NCI-H146 treated with DMSO at 0.1 percent for 48 hours (cell line): ENCODE data around the gene AFF3.

ENCODE experiments used
- DNase-seq: peaks from one replicate; lab custom pipeline; 2025; ENCODE audit not compliant: unreplicated experiment; lab: John Stamatoyannopoulos, UW

The AFF3 gene

DNA sequence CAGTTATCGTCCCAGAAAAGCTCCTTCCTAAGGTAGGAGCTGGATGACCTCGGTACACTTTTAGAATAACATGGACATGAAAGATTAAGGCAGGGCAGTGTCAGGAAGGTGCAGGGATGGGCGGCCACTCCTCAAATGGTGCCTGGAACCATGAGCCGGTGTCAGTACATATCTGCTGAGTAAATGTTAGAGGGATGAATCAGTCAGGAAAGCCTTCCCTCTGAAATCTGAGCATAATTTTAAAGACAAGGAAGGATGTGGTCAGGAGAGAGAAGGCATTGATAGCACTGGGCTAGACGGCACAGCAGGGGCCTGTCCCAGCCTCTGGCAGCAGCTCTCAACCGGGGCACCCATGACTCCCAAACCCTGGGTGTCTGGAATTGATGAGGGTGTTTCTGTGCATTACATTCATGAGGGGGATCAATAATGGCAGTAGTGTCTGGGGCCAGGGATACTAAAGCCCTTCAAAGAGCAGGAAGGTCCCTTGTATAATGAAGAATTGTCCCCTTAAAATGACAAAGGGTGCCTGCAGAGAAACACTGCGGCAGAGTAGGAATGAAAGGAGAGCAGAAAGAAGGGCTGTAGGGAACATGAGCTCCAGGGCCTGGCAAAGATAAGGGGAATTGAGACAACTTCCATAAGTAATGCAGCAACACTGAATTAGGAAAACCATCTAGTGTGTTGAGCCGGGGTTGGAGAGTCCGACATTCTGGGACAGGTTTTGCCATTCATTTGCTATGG is 490.3 kb downstream of the AFF3 start:
- DNase-seq = no peak

- no peak for DNase-seq
Measured at GRCh38 chr2:99648906-99649789, 493.2 kb downstream of the AFF3 start.

- DNase-seq = no peak
Measured at GRCh38 chr2:99648178-99648844, 494.1 kb downstream of the AFF3 start.

GRCh38 chr2:99645960-99646359 is 496.4 kb downstream of the AFF3 start:
- DNase-seq = no peak

DNA sequence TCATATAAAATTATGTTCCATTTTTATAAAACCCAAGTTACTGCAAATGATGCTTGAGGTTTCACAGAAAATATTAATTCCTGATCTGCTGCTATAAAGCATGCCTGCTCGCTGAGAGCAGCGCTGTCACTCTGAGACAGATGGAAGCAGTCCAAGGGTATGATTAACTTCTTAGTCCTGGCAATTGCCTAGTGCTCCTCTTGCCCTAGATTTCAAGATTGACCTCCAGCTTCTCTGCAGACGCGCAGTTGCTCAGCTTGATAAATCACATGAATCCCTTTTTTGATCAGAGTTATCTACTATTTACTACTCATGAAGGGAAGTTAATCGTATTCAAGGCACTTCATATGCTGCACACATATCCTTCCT is 498.0 kb downstream of the AFF3 start:
- no peak for DNase-seq

DNA sequence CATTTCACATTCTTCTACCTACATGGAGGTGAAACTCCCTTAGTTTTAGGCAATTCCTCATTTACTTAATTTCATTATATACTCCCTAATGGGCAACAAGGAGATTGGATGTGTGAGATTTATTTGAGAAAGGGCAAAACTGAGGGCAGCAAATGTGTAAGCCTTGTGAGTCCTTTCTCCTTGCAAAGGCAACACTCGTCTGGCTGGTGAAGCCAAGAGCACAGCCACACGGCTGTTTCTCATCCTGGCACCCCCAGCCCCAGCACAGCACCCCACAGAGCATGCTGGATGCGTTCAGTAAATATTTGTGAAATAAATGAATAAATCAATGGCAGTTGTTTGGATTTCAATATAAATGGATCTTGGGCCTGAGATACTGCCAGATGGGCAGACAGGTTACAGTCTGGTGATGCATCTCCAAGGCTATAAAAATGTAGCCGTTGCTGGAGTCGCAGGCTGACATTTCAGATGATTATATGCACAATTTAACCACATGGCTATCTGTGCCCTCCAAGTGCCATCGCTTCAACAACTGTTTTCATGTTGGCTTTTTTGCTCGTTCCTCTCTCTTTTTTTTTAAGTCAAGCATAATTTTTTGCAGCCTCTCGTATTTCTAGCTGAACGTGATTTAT is 498.5 kb downstream of the AFF3 start:
- DNase-seq = no peak

DNA sequence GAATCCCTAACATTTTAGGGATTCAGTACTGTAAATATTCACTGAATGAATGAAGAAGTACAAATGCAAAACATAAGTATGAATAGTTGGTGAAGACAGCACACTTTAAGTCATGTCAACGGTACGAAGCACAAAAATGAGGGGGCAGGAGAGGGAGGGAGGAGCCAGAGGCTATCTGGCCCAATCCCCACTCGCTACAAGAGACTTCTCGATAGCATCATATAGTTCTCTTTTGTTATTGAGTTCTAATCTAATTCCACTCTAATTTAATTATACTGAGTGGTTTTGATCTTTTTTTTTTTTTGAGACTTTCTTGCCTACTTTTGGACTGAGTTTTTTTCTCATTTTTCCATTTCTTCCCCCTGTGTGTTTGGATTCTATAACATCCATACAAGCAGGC is 500.4 kb downstream of the AFF3 start:
- DNase-seq = no peak

GRCh38 chr2:99640635-99641151 is 501.7 kb downstream of the AFF3 start:
- DNase-seq = no peak

DNA sequence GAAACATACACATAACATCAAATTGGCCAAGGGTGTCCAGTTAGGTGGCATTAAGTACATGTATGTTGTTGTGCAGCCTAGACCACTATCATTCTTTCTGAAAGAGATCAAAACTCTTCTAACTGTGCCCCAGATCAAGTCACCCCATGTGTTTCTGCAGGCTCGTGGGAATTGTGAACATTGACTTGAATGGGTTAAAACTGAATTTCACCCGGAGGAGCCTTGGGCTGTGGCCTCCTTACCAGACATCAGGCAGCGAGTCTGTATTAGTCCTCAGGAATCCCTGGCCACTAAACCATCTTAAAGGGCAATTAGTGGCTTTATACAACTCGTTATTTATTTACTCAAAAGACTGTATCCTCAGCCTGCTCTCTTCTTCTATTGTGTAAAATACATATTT is 503.6 kb downstream of the AFF3 start:
- no peak for DNase-seq

DNA sequence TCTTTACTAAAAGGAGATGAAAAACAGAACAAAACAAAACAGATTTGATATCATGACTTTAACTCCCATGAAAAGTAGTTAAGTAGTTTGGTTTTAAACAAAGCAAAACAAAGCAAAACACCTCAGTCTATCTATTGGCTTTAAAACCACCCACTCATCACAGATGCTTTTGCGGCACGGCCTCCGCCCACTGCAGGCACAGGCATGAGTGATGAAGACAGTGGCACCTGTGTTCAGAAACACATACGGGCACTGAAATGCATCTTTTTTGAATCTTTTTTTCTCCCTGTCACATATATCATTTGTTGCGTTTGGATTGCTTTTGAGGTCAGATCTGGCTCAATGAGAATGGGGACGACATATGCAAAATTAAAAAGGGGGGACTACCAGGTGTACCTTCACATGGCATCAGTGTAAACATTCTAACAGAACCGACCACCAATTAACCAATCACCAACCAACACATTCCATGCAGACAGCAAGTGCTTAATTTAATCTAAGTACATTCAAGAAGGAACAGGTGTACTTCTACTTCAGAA is 505.2 kb downstream of the AFF3 start:
- DNase-seq = no peak

- DNase-seq = no peak
Measured at GRCh38 chr2:99636144-99637034, 506.0 kb downstream of the AFF3 start.

DNA sequence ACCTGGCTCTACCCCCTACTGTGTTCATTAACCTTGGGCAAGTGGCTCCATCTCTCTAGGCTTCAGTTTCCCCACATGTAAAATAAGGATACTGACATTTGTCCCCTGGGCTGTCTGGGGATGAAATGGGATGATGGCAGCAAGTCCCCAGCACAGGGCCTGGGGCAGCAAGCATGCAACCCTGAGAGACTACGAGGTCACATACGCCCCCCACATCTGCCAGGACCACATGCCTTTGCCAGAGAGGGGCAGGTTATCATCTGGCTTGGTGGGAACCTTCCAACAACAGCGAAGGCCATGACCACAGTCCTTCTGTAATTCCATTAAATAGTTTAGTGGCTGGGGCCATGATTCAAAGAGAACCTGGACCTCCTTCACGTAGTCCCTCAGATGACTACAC is 506.7 kb downstream of the AFF3 start:
- no peak for DNase-seq

- no peak for DNase-seq
Measured at GRCh38 chr2:99634234-99634633, 508.2 kb downstream of the AFF3 start.

DNA sequence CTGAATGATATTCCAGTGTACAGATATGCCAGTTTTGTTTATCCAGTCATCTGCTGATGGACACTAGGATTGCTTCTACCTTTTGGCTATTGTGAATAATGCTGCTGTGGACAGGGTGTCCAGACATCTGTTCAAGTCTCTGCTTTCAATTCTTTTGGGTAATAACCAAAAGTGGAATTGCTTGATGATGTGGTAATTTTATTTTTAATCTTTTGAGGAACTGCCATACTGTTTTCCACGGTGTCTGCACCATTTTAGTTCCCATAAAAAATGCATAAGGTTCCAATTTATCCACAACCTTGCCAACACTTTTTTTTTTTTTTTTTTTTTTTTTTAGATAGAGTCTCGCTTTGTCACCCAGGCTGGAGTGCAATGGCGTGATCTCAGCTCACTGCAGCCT is 510.7 kb downstream of the AFF3 start:
- DNase-seq = no peak

- DNase-seq = no peak
Measured at GRCh38 chr2:99629320-99629719, 513.1 kb downstream of the AFF3 start.

DNA sequence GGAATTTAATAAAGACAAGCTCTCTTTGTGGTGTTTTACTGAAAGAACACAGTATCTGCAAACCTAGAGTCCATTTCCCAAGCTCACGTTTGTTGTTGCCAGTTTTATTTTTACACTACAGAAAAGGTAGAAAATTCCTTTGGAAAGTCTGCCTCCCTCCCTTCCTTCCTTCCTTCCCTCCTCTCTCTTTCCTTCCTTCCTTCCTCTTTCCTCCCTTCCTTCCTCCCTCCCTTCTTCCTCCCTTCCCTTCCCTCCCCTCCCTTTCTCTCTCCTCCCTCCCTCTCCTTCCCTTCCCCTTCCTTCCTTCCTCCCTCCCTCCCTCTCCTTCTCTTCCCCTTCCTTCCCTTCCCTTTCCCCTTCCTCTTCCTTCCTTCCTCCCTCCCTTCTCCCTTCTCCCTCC is 516.2 kb downstream of the AFF3 start:
- DNase-seq = no peak

GRCh38 chr2:99624677-99625076 is 517.7 kb downstream of the AFF3 start:
- no peak for DNase-seq

DNA sequence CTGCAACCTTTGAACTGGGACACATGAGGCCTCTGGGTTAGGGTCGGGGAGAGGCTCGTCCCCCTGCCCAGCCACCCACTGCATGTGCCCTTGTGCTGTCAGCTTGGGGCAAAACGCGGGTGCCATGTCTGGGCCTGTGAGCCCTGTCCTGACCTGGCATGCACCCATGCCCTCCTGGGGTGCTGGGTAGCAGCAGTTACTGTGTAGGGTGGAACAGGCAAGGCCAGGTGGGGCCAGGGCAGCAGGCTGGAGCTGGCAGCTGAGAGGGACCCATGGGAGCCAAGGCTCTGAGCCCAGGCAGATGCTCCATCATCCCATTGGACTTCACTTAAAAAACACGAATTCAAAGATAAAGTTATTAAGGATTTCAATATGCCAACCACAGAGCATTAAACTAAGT is 518.8 kb downstream of the AFF3 start:
- no peak for DNase-seq

DNA sequence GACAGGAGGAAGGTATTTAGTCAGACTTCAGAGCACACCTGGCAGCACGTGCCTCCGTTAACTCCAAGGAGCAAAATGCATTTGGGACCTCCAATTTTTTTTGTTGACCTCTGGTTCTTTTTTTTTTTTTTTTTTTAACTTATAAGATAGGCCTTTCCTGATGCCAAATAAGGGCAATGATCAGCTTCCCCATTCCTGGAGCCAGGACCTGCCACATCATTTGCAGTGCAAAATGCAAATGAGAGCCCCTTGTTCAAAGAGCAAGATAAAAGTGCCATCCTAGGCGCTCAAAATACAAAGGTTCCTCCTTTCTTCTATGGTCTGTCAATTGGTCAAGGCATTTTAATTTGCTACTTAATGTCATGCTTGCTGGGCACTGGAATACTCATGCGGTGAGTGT is 519.4 kb downstream of the AFF3 start:
- DNase-seq = no peak

DNA sequence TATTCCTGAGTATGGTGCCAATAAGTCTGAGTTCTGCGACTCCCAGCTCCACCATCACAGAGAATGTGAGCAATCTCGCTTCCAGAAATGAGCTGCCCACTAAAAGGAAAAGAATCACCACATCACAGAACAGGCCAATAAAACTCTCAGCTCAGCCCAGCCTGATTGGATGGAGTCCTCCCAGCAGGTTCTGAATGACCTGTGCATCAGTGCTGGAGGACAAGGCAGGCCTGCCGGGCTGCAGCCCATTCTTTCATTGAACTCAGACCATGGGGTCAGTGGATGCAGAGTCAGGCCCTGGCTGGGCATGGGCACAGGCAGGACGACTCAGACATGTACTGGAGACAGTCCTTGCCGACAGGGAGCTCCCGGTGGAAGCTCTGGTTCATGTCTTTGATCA is 519.9 kb downstream of the AFF3 start:
- DNase-seq = no peak
